Eye (tissue), 1 donor: ENCODE results near the gene ARID1B.
"Not testable (repeated sequence)": the region's sequence is repeated elsewhere in the genome, so short reads cannot be mapped to it uniquely, and the experiment has no call there.

Experiments used
- DNase-seq: peaks from one replicate; pipeline ENCODE4 v3.0.0-alpha.2; 2015

ARID1B gene

DNA sequence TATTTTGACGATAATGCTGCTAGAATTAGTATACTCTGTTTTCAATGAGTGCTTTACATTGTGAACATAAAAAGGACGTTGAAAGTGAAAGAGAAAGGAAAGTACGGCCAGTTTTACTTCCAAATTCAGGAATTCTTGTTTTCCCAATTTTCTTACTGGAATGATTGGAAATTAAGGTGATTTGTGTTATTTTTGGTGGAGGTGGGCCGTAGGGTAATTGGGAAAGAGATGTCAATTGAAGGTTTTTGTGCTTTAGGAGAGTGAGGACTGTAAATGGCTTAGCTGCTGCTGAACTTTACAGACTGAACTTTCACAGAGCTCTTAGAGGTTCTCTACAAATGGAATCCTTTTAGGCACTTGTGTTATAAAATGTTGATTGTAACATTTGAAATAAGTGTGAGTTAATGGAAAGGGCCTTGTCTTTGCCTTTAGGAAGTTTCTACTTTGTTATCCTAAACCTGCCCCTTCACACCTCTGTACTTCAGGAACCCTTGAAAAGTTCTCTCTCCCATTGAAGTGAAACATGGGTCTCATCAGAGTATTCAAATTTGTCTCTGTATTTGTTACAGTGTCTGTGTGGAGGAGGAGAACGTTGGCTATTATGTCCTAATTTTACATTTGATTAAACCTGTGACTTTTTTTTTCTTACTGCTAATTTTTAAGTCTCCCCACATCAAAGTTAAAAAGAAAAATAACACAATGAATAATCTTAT, 256.4 kb downstream of the ARID1B start:
- DNase-seq = no peak

DNA sequence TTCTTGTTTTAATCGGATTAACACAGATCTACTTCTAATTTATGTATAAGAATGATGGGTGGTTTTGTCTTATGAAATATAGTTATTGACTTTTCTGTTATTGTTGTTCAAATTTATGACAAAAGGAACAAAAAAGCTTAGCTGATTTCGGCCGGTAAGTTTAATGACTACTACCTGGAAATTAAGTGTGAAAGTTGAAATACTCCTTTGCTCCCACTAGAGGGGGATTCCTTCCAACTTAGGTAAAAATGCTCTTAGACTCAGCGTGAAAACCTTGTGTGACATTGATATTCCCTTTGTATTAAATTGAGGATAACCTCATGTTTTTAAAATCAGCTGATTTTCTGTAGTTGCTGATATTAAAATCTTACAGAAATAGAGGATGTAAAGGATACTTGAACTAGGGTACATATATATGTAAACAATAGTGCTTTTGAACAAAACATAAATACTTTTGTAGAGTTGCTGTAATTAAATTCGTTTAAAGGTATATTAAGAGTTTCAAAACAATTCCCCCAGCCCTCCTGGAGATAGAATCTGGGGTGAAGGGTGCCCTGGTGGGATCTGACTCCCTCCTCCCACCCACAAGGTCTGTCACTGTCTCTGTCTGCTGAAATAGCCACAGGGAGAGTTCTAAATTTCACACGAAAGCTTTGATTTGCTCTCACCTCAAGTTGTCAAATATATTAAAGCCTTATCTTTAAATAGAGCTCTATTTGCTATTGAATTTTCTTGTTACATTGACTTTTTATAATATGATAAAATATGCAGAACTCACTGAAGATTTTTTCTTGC, 257.5 kb downstream of the ARID1B start:
- DNase-seq = peak; percentile 64

DNA sequence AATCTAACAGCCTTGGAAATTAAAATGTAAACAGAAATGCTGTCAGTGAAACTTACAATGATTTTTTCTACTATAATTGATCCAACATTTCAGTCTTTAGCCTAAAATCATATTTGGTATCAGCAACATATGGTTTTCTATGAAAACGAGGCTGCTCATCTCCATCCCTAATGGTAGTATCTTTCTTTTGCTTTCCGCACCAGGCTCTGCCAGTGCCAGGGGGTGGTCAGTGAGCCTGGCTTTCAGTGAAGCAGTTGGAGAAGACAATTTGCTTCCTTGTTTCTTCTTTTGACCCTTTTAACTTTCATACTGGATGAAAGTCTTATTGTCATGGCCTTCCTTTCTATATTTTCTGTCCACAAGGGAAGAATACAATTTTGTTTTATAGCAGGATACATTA, 258.4 kb downstream of the ARID1B start:
- DNase-seq = no peak

DNA sequence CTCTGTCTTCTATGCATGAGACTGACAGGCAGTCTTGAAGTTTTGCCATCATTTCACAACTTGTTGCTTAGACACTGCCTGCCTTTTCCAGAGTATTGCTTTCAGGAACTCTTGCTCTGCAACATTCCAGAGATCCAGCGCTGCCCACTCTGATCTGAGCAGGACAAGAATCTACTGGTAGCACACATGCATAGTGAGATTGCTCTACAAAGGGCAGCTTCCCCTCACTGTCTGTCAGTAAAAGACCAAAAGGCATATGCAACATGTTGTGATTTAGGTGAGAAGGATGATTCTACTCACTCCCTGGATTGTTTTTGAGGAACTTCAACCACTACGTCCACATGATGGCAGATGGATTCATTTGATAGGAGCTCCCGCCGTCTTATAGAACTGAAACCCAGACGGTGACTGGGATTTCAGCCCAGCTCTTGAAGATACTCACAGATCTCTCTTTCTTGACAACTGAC, 259.1 kb downstream of the ARID1B start:
- peak; percentile 57 for DNase-seq

DNA sequence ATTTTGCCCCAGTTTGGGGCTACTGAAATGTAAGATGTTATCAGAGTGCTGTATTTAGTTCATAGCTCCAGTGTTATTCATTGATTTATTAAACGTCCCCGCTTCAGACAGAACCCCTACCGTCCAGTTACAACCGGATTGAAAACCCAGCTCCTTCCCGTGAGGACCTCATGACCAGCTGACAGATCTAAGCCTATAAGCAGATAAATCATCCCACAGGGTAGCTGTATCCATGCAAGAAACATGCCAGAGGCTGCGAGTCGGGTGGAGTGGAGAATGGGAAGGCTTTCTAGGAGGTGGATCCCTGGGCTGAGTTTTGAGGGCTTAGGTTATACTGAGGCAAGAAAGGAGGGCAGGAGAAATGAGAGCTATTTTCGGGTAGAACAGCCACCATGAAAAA, 260.0 kb downstream of the ARID1B start:
- DNase-seq = peak; percentile 62

DNA sequence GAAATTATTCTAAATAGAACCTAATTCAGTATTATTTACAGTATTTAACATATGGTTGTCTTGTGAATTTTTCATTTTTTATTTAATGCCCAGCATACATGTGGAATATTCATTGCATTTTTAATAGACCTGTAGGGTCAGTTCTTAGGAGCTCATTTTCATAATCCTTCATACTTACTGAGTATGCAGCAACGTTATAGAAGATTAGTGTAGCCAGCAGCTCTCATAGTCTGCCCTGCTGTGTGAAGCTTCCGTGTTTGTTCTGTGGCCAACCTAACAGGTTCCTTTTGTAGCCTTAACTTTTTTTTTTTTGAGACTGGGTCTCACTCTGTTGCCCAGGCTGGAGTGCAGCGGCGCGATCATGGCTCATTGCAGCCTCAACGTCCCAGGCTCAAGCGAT, 261.4 kb downstream of the ARID1B start:
- DNase-seq = no peak

DNA sequence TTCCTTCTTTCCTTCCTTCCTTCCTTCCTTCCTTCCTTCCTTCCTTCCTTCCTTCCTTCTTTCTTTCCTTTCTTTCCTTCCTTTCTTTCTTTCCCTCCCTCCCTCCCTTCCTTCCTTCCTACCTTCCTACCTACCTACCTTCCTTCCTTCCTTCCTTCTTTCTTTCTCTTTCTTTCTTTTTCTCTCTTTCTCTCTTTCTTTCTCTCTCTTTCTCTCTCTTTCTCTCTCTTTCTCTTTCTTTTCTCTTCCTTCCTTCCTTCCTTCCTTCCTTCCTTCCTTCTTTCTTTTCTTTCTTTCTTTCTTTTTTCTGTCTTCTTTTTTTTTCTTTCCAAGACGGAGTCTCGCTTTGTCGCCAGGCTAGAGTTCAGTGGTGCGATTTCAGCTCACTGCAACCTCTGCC, 262.5 kb downstream of the ARID1B start:
- DNase-seq = not testable (repeated sequence)

DNA sequence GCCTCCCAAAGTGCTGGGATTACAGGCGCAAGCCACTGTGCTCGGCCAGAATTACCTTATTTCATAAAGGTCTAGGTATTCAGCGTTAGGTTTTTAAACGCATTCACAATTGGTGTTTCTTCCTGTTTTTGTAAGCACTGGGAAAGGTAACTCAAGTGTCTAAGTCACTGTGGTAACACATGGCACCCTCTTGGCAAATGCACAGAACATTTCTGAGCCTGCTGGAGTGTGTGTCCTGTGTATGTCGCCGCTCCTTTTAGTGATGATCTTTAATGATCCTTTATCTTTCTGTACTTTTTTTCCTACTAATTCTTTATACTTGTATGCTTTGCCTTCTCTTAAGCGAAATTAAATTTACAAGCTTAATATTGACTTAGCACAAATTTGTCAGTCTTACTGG, 263.0 kb downstream of the ARID1B start:
- no peak for DNase-seq

GRCh38 chr6:157045831-157046454, 268.8 kb downstream of the ARID1B start:
- DNase-seq = peak; percentile 77

DNA sequence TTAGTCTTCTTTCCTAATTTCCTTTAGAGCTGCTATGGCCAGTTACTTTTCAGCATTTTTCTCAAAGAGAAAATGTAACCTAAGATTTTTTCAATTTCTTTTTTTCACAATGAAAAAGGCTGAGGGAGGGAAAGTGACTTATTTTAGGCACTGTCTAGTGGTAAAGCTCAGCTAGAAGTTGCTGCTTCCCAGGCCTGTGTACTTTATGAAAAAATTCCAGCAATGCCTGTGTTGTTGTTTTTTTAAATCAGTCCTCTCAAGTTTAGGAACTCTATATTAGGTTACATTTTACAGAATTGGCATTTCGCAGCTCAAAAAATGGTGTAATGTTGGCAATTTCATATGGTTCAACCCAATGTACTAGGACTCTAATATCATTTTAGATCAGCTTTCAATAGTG, 269.6 kb downstream of the ARID1B start:
- DNase-seq = no peak

DNA sequence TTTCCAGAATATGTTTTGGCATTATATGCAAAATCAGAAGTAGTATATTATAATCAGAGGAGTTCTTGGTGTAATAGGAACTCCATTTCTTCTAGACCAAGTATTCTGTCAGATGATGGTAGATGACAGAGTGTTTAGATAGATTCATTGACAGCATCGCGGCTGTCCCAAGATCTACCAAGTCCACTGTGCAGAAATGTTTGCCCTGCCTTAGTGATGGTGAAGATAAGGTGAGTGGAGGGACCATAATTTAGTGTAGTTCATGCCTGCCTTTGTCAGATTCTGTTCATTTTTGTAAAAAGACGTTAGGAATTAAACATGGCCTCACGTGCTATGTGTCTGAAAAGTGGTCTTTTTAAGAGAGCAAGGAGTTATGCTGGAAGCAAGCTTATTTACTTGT, 270.1 kb downstream of the ARID1B start:
- no peak for DNase-seq

GRCh38 chr6:157047951-157048350, 270.8 kb downstream of the ARID1B start:
- no peak for DNase-seq

DNA sequence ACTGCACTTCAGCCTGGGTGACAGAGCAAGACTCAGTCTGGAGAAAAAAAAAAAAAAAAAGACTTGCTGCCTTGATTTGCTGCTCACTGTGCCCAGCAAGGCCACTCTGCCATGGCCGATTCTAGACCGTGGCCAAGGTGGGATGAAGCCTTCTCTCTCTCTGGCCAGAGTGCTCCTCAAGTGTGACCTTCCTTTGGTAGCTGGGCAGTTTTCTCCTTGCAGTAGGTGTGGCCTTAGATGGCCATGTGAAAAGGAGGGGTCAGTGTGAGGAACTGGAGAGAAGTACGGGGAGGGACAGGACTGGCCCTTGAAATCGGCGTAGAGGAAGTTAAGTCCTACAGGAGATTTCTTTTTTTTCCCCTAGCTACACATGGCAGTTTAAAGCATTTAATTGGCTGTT, 272.0 kb downstream of the ARID1B start:
- DNase-seq = no peak

DNA sequence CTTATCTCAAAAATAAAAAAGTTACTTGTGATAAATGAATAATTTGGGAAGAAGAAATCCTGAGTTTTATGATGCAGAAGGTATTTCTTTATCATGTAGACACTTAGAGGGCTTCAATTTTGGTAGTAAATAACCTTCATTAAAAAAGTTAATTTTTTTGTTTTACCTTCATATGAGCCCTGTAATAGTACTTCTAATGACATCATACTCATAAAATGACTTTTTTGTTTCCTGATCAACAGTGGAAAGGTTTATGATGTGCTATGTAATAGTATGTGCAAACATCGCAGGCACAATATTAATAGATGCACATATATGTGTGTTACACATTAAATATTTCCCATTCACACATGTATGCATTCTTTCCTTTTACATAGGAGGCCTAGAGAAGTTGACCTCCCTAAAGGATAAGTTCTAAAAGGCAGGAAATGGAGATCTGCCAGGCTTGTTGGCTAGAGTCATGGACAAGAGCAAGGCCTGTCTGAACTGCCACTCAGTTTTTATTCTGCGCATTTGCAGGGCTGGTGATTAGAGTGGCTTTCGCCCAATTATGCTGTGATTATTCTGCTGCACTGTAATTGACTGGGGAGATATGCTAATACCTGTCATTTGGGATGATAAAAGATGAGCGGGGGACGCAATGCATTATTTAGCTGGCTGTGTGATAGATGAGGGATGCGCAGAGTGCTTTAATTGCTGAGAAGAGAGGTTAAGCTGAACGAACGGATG, 273.5 kb downstream of the ARID1B start:
- DNase-seq = peak; percentile 85

GRCh38 chr6:157054531-157054979, 277.4 kb downstream of the ARID1B start:
- no peak for DNase-seq

- DNase-seq = no peak
Measured at GRCh38 chr6:157055863-157056262, 278.7 kb downstream of the ARID1B start.

- no peak for DNase-seq
Measured at GRCh38 chr6:157056275-157056674, 279.1 kb downstream of the ARID1B start.

DNA sequence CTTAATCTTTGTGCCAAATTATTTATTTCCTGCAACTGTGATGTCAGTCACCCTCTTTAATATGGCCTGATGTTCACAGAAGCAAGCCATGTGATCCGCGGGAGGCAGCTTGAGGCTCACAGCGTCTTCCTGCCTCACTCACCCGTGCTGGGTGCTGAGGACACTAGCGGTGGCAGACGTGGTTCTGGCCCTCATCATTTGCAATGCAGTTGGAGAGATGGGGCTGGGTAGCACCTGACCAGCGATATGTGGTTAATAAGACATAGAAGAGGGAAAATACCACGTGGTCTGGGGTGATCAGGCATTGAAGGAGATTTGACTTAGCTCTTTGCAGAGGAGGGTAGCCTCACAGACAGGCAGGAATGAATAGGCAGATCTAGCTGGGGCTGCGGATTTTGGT, 281.4 kb downstream of the ARID1B start:
- no peak for DNase-seq

DNA sequence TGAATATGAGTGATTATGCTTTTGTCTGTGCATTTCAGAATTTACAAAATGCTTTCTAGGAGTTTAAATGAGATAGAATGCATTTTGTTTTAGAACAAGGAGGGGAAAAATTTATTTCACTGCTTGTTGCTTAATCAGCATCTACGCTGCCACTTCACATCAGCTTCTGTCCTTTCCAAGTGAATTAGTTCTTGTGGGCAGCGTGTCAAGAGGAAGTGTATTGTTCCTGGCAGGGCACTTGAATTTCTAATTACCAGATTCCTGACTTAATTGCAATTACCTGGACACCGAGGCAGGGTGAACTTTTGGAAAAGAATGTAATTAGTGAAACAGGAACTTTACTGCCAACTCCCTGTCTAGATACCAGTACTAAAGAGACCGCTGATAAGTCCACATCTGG, 282.6 kb downstream of the ARID1B start:
- peak; percentile 91 for DNase-seq

DNA sequence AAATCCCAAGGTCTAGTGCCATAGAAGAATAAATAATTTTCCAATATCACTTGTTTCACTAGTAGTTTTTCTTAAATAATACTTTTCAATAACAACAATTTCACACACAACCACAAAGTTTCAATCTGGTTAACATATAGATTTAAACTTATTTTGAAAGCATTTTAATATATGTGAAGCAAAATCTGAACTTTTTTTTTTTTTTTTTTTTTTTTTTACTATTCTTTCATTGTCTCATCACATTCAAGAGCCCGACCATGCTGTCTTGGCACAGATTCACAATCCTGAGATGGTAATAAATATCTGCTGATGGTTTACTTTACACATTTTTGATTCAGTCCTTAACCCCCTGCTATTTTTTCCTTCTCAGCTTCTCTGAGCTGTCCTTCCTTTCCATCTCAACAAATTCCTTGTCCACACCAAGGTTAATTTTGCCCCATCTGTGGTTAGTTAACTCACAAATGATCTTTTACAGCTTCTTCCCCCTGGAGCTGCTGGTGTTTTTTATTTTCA, 283.3 kb downstream of the ARID1B start:
- peak; percentile 59 for DNase-seq

GRCh38 chr6:157061770-157062594, 284.8 kb downstream of the ARID1B start:
- no peak for DNase-seq
